ENCODE measurements around the gene GOLGA7B.

Gene GOLGA7B

GRCh38 chr10:97907830-97908229 lies 58.2 kb downstream of the GOLGA7B start (continued):
- no peak for TF ChIP-seq CSRNP3 (CRISPR knock-in tag; IDR thresholded peaks at IDR 0.05)

GRCh38 chr10:97910661-97911060 lies 61.0 kb downstream of the GOLGA7B start:
- no peak for ATAC-seq
- TF ChIP-seq PATZ1 (CRISPR knock-in tag; IDR thresholded peaks at IDR 0.05; ENCODE audit: borderline replicate concordance) = no peak
- no peak for TF ChIP-seq TCF4 (CRISPR knock-in tag; IDR thresholded peaks at IDR 0.05; ENCODE audit: borderline replicate concordance)
- TF ChIP-seq CREB5 (CRISPR knock-in tag; IDR thresholded peaks at IDR 0.05; ENCODE audit: low read depth) = no peak
- TF ChIP-seq ZNF70 (CRISPR knock-in tag; IDR thresholded peaks at IDR 0.05) = no peak
- TF ChIP-seq CSDC2 (CRISPR knock-in tag; IDR thresholded peaks at IDR 0.05) = no peak
- no peak for TF ChIP-seq ZFP3 (CRISPR knock-in tag; IDR thresholded peaks at IDR 0.05)
- no peak for TF ChIP-seq ZNF565 (CRISPR knock-in tag; conservative IDR thresholded peaks at IDR 0.05; ENCODE audit: low read depth)
- no peak for TF ChIP-seq POU6F1 (CRISPR knock-in tag; IDR thresholded peaks at IDR 0.05; ENCODE audit: borderline replicate concordance, low read depth)
- TF ChIP-seq ESRRG (CRISPR knock-in tag; IDR thresholded peaks at IDR 0.05) = no peak
- no peak for TF ChIP-seq CSRNP3 (CRISPR knock-in tag; IDR thresholded peaks at IDR 0.05)
- TF ChIP-seq ZFP30 (CRISPR knock-in tag; IDR thresholded peaks at IDR 0.05) = no peak
- TF ChIP-seq RARB (CRISPR knock-in tag; IDR thresholded peaks at IDR 0.05) = no peak
- no peak for TF ChIP-seq PPARA (CRISPR knock-in tag; IDR thresholded peaks at IDR 0.05; ENCODE audit: borderline replicate concordance)
- no peak for TF ChIP-seq SNAI2 (CRISPR knock-in tag; IDR thresholded peaks at IDR 0.05)
- no peak for TF ChIP-seq ISL1 (CRISPR knock-in tag; IDR thresholded peaks at IDR 0.05)

GRCh38 chr10:97911217-97911616 lies 61.6 kb downstream of the GOLGA7B start:
- no peak for ATAC-seq
- TF ChIP-seq PATZ1 (CRISPR knock-in tag; IDR thresholded peaks at IDR 0.05; ENCODE audit: borderline replicate concordance) (no peak), POU6F1 (CRISPR knock-in tag; IDR thresholded peaks at IDR 0.05; ENCODE audit: borderline replicate concordance, low read depth) (no peak), SNAI2 (CRISPR knock-in tag; IDR thresholded peaks at IDR 0.05) (no peak), ZNF70 (CRISPR knock-in tag; IDR thresholded peaks at IDR 0.05) (no peak), ISL1 (CRISPR knock-in tag; IDR thresholded peaks at IDR 0.05) (no peak), ZNF565 (CRISPR knock-in tag; conservative IDR thresholded peaks at IDR 0.05; ENCODE audit: low read depth) (no peak), ESRRG (CRISPR knock-in tag; IDR thresholded peaks at IDR 0.05) (no peak), CSDC2 (CRISPR knock-in tag; IDR thresholded peaks at IDR 0.05) (no peak), TOX (CRISPR knock-in tag; IDR thresholded peaks at IDR 0.05; ENCODE audit: borderline replicate concordance) (no peak), ARNTL (CRISPR knock-in tag; IDR thresholded peaks at IDR 0.05; ENCODE audit: borderline replicate concordance, low read depth) (no peak)

All from SK-N-SH treated with all-trans-retinoic acid at 6 μM for 48 hours (cell line).